Stomach (tissue), 4 donors: ENCODE results near the gene ZNF782.

Experiments used
- POLR2A ChIP-seq, 4 donors: fragments of 450-650 bp; IDR thresholded peaks; one replicate each; pipeline ENCODE4 v1.6.1; 2016; ENCODE audit warnings: antibody characterized with exemption in 4 of 4, control low read depth in 2 of 4, mild to moderate bottlenecking in 1 of 4, moderate library complexity in 1 of 4
- POLR2AphosphoS5 ChIP-seq, 3 donors: sonication (generic); formaldehyde crosslinking; IDR thresholded peaks; one replicate each; pipeline ENCODE4 v1.6.1; 2016; ENCODE audit warnings: antibody characterized with exemption in 3 of 3

- TF ChIP-seq POLR2AphosphoS5 (IDR thresholded peaks at IDR 0.05) (no peak), POLR2A (IDR thresholded peaks at IDR 0.05) (no peak)
These were observed 3.8 kb upstream of the ZNF782 start for GRCh38 chr9:96858018-96858573.
